ENCODE results near the gene EEF1AKMT4.

The EEF1AKMT4 gene

GRCh38 chr3:184249412-184250166 lies at the start of gene EEF1AKMT4:
Gene EEF1AKMT4 (plus strand): TSS chr3:184249672. CDS start chr3:184249695, 23 bp downstream.
- peak; percentile 29 to 95 (median 87) for DNase-seq

- no peak for DNase-seq
These were observed 48.6 kb upstream of the EEF1AKMT4 start for GRCh38 chr3:184200825-184201224.

GRCh38 chr3:184203526-184203925 lies 45.9 kb upstream of the EEF1AKMT4 start:
- no peak for DNase-seq

- no peak for DNase-seq
These were observed 40.1 kb upstream of the EEF1AKMT4 start for GRCh38 chr3:184209146-184209923.

- DNase-seq, result no peak
These were observed 38.2 kb upstream of the EEF1AKMT4 start for GRCh38 chr3:184211297-184211696.

GRCh38 chr3:184211718-184212117 lies 37.8 kb upstream of the EEF1AKMT4 start:
- no peak for DNase-seq

- no peak for DNase-seq
These were observed 30.7 kb upstream of the EEF1AKMT4 start for GRCh38 chr3:184218814-184219213.

- DNase-seq, result no peak
These were observed 27.0 kb upstream of the EEF1AKMT4 start for GRCh38 chr3:184222521-184222920.

- DNase-seq, result no peak
These were observed 25.5 kb upstream of the EEF1AKMT4 start for GRCh38 chr3:184223946-184224345.

- DNase-seq, result peak in 2 of 51 donors; percentile 13 to 23
These were observed 22.0 kb upstream of the EEF1AKMT4 start for GRCh38 chr3:184227481-184227935.

- no peak for DNase-seq
These were observed 20.9 kb upstream of the EEF1AKMT4 start for GRCh38 chr3:184228376-184229137.

- DNase-seq, result peak in 28 of 51 donors; percentile 5 to 68 (median 28)
These were observed 19.9 kb upstream of the EEF1AKMT4 start, which contains the start of gene VWA5B2 for GRCh38 chr3:184229394-184230080. Gene VWA5B2 (plus strand): TSS chr3:184229585. CDS start chr3:184230529, 944 bp downstream.

- DNase-seq, result no peak
These were observed 19.3 kb upstream of the EEF1AKMT4 start for GRCh38 chr3:184230081-184230602.

- peak in 5 of 51 donors; percentile 14 to 27 (median 16) for DNase-seq
These were observed 18.6 kb upstream of the EEF1AKMT4 start for GRCh38 chr3:184230603-184231528.

- no peak for DNase-seq
These were observed 17.8 kb upstream of the EEF1AKMT4 start for GRCh38 chr3:184231671-184232070.

- DNase-seq, result no peak
These were observed 16.2 kb upstream of the EEF1AKMT4 start for GRCh38 chr3:184233127-184233843.

GRCh38 chr3:184234224-184234623 lies 15.2 kb upstream of the EEF1AKMT4 start:
- peak in 28 of 51 donors; percentile 4 to 66 (median 33) for DNase-seq

- DNase-seq, result no peak
These were observed 14.6 kb upstream of the EEF1AKMT4 start for GRCh38 chr3:184234671-184235380.

Measured in hypothalamus (tissue), 51 donors.